GM12892 (cell line): Measurements from ENCODE around the gene USF2.

Experiments used
- POLR2A ChIP-seq: IDR thresholded peaks from 2 replicates; pipeline ENCODE4 v1.6.1; 2011; ENCODE audit warnings: low read depth, low read length, control low read depth
- POLR2AphosphoS5 ChIP-seq: IDR thresholded peaks from 2 replicates; pipeline ENCODE4 v1.6.1; 2011; ENCODE audit warnings: low read depth, low read length, control low read depth
- TAF1 ChIP-seq: IDR thresholded peaks from 2 replicates; pipeline ENCODE4 v1.6.1; 2011; ENCODE audit warnings: low read depth, mild to moderate bottlenecking, control low read depth, low read length, borderline replicate concordance

- TF ChIP-seq TAF1 (no peak), POLR2A (no peak), POLR2AphosphoS5 (no peak)
These were observed 21.8 kb downstream of the USF2 start for GRCh38 chr19:35290381-35291127.
